HG02571 (cell line): ENCODE results near the gene IQCE.
"Not testable (repeated sequence)": the region's sequence is repeated elsewhere in the genome, so short reads cannot be mapped to it uniquely, and the experiment has no call there.

Experiments used
- ATAC-seq: cut with Tn5 transposase; IDR thresholded peaks from one replicate; pipeline ENCODE4 v1.9.1; 2021; ENCODE audit warnings: mild to moderate bottlenecking, moderate library complexity; ENCODE audit not compliant: unreplicated experiment

IQCE gene

DNA sequence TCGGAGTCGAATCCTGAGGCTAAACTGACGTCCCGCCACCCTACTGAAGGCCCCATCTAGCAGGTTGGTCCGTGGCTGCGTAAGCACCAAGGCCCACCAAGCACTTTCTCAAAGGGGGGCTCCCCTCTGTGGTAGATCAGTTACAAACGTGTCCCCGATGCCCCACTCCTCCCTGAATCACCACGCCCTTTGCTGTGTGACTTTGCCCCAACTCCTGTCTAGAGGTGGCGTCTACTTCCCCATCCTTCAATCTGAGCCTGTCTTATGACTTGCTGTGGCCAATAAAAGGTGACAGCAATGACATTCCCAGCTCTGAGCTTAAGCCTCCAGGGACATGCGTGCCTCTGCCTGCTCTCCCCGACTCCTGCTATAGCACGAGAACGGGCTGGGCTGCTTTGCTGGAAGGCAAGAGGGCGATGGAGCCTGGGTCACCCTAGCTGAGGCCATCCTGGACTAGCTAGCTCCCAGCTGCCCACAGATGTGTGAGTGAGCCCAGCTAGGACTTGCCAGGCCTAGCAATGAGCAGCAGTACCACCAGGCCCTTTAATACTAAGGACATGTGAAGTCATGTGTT lies 26.5 kb upstream of the IQCE start:
- not testable (repeated sequence) for ATAC-seq

DNA sequence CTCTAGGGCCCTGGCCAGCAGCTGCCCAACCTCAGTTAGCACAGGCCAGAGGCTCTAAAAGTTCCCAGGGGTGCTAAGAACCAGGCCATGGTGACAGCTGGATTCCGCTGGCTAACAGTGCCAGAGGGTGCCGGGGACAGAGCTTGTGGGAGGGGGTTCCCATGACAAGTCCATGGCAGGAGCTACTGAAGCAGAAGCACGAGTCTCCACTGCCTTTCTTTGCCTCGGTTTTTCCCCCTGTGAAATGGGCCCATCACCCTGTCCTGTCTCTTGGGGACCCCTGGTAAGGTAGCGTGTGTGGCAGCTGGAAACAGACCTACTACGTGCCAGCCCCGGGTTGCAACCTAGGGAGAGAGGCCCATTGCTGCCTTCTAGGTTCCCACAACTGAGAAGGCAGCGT lies 26.0 kb upstream of the IQCE start:
- not testable (repeated sequence) for ATAC-seq

GRCh38 chr7:2533566-2533965 lies 25.2 kb upstream of the IQCE start:
- not testable (repeated sequence) for ATAC-seq

GRCh38 chr7:2534214-2534613 lies 24.6 kb upstream of the IQCE start:
- not testable (repeated sequence) for ATAC-seq

- ATAC-seq = not testable (repeated sequence)
Measured at GRCh38 chr7:2535872-2536627, 22.7 kb upstream of the IQCE start.

- ATAC-seq = no peak
Measured at GRCh38 chr7:2537981-2538851, 20.6 kb upstream of the IQCE start.

DNA sequence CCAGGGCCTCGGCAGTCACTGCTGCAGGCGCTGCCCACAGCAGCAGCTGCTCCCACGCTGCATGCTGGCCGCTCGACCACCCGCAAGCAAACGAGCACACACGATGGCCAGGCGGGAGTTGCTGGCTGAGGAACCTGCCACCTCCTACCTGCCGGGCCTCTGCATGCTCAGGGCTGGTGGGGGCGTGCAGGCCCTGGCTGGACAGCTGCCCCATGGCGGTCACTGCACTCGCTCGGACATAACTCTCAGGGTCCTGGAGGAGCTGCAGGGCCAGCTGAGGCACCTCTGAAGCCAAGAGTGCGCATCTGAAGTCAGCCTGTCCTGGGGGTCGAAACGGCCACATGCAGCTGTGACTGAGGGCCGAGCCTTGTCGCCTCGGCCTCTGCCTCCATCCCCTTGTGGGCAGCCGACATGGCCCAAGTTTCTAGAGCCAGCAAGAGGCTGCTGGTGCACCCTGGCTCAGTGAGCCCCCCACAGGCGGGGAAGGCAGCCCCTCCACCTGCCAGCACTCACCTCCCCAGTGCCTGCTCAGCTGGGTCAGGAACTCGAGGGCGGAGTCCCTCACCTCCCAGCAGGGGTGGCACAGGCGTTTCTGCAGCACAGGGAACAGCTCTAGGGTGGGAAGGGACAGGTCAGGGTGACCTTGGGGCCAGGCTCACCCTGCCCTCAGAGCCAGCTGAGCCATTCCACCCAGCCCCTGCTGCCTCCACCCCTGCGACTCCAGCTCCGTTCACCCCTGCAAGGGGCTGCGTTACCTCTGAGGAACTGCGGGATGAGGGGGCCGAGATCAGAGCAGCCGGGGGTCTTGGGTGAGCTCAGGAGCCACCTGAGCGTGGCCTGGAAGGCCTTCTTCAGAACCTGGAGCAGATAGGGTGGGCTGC lies 19.5 kb upstream of the IQCE start:
- ATAC-seq = no peak

- ATAC-seq = no peak
Measured at GRCh38 chr7:2540133-2540532, 18.6 kb upstream of the IQCE start.

DNA sequence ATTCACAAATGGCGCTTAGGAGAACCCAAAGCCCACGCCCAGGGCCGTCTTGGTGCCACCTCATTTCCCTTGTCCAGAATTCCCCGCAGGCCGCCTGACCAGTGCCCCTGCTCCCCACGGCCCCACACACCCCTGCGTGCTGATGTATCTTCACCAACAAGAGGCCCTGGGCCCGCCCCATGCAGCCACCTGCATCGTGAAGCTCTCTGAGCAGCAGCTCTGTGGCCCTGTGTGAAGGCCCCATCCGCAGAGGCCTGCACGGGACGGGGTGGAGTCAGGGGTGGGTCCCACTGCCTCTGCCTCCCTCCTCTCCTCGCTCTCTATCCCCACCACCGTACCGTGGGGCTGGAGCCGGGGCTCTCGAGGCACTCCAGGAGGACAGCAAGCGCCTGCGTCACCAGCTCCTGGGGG lies 18.1 kb upstream of the IQCE start:
- no peak for ATAC-seq

- no peak for ATAC-seq
Measured at GRCh38 chr7:2541291-2542010, 17.3 kb upstream of the IQCE start.

- ATAC-seq = no peak
Measured at GRCh38 chr7:2542011-2542915, 16.5 kb upstream of the IQCE start.

DNA sequence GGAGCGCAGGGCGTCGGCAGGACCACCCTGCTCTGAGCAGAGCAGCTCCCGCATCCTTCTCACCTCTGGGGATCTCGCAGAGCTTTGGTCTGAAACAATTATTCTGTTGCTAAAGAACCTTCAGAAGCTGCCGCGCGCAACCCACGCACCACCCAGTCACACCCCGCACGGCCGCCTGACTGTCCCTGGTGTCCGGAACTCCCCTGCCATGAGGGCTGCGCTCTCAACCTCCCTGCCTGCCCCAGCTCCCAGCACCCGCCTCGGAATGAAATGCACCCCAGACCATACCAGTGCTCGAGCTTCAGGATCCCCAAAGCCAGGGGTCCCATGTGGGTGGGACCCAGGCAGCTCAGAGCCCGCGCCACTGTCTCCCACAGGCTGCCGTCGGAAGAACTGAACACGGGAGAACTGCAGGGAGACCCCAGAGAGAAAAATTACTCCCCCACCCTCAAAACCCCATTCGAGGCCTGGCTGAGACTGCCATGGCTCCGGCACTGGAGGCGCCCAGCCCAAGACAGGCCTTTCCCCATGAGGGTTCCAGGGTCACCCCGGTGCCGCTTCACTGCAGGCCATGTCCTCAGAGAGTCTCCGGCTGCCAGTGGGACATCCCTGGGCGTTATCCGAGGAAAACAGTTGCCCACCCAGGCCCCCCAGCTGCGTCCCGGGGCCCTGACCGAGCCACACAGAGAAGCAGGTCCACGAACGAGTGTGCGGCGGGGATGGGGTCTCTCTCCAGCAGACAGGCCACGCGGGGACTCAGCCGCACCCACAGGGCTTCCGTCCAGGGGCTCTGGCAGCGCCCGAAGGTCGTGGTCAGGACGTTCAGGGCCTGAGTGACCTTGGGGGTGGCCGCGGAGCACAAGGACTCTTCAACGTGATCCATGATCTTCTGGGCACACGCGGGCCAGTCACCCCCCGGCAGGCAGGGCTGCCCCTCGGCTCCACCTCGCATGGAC lies 15.6 kb upstream of the IQCE start:
- ATAC-seq = no peak

DNA sequence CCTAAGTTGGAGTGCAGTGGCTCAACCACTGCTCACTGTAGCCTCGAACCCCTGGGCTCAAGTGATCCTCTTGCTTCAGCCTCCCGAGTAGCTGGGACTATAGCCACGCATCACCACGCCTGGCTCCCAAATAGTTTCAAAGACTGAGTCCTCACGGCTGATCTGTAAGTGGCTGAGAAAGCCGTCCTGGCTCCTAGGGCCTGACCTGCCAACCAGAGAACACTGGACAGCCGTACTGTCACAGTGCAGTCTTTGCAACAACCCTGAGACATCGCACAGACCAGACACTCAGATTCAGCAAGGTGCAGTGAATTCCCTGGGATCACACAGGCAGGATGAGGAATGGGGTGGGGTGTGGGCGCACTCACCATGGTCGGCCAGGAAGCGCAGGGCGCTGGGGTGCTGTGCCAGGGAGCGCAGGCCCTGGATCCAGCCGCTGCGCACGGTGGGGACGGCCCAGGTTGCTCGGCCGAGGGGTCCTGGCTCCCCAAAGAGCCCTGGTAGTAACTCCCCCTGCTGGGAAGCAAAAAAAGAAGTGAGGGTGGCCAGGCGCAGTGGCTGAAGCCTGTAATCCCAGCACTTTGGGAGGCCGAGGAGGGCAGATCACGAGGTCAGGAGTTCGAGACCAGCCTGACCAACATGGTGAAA lies 14.1 kb upstream of the IQCE start:
- ATAC-seq = no peak

- no peak for ATAC-seq
Measured at GRCh38 chr7:2545746-2546425, 12.9 kb upstream of the IQCE start.

DNA sequence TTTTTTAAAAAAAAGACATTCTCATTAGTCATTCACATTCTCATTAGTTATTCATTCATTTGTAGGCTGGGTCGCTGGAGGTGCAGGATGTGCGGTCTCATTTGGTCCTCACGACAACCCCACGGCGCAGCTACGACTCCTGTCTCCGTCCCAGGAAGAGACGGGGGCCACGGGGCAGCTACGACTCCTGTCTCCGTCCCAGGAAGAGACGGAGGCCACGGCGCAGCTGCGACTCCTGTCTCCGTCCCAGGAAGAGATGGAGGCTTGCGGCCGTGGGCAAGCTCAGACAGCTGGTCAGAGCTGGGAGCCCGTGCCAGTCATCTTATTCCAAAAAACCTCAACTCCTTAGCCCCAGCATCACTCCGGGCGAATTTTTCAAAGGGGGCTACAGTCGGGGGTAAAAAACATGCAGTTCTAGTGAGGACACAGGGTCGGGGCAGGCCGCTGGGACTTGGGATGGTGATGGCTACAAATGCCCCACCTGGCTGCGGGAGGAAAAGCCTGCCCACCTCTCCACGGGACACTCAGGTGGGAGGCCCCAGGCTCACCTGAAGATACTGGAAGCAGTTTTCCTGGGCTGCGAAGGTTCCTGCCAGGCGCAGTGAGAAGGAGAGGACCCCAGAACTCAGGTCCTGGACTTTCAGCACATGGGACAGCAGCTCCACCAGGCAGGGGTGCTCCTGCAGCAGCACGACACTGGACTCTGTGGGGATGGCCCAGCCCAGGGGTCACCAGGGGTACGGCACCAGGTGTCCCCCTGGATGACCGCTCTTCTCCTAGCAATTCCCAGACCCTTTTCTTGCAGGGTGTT lies 11.8 kb upstream of the IQCE start:
- no peak for ATAC-seq

- no peak for ATAC-seq
Measured at GRCh38 chr7:2551418-2551817, 7.4 kb upstream of the IQCE start.
